PC-3 (cell line): ENCODE data around the gene RTN4RL1. TPM values are rescaled to one million over a fixed set of nuclear protein-coding genes. Genes with fewer than 3 reads are reported as not detected.
A peak's percentile ranks its signal among the peaks of the same experiment; 100 is the strongest.

Experiments used
- ATAC-seq: fragments of 200-7000 bp; cut with Tn5 transposase; 2 replicates; pipeline ENCODE4 v1.9.1; 2020; ENCODE audit warnings: mild to moderate bottlenecking, moderate library complexity
- BruUV-seq: library from RNA; stranded (reverse); fragments of 400-500 nt; replicated peaks from 2 replicates; lab custom pipeline; 2021; lab: Mats Ljungman, UMichigan
- CTCF ChIA-PET: fragments of 300-600 bp; sonication (Branson Sonifier 250); formaldehyde crosslinking; loops from one replicate; lab custom pipeline; 2022; ENCODE audit warnings: antibody characterized with exemption; lab: Charles Lee
- POLR2A ChIA-PET: fragments of 300-600 bp; sonication (Branson Sonifier 250); formaldehyde crosslinking; loops from one replicate; lab custom pipeline; 2022; ENCODE audit warnings: antibody characterized with exemption; ENCODE audit not compliant: unreplicated experiment; lab: Charles Lee
- DNase-seq: peaks from one replicate; pipeline ENCODE4 v3.0.0-alpha.2; 2015
- H2AFZ ChIP-seq: fragments of 300-600 bp; sonication (generic); 2 replicates; pipeline ENCODE4 v1.6.0; 2016; ENCODE audit warnings: antibody characterized with exemption, low read length
- H3F3A ChIP-seq: fragments of 300-600 bp; sonication (generic); one replicate; pipeline ENCODE4 v1.6.0; 2017; ENCODE audit warnings: antibody characterized with exemption, low read length, control low read depth, mild to moderate bottlenecking; ENCODE audit not compliant: unreplicated experiment
- H3K27ac ChIP-seq: fragments of 300-600 bp; sonication (generic); 2 replicates; pipeline ENCODE4 v1.5.1; 2016; ENCODE audit warnings: mild to moderate bottlenecking, low read length
- H3K27me3 ChIP-seq: fragments of 300-600 bp; sonication (generic); 2 replicates; pipeline ENCODE4 v1.6.1; 2016; ENCODE audit warnings: low read length, mixed read lengths
- H3K36me3 ChIP-seq: fragments of 300-600 bp; sonication (generic); 2 replicates; pipeline ENCODE4 v1.6.1; 2016; ENCODE audit warnings: low read depth, mixed run types, low read length, mixed read lengths
- H3K4me1 ChIP-seq: fragments of 300-600 bp; sonication (generic); 2 replicates; pipeline ENCODE4 v1.5.1; 2016; ENCODE audit warnings: low read length; ENCODE audit not compliant: insufficient read depth
- H3K4me2 ChIP-seq: fragments of 300-600 bp; sonication (generic); 2 replicates; pipeline ENCODE4 v1.6.0; 2016; ENCODE audit warnings: low read length
- H3K4me3 ChIP-seq: fragments of 300-600 bp; sonication (generic); 2 replicates; pipeline ENCODE4 v1.5.1; 2016; ENCODE audit warnings: mild to moderate bottlenecking, low read length, mixed read lengths
- H3K79me2 ChIP-seq: fragments of 300-600 bp; sonication (generic); 2 replicates; pipeline ENCODE4 v1.6.1; 2017; ENCODE audit warnings: low read length, mixed read lengths
- H3K9ac ChIP-seq: fragments of 300-600 bp; sonication (generic); 2 replicates; pipeline ENCODE4 v1.6.0; 2016; ENCODE audit warnings: mild to moderate bottlenecking, low read length
- H3K9me2 ChIP-seq: fragments of 300-600 bp; sonication (generic); replicated peaks from 2 replicates; pipeline ENCODE4 v1.6.1; 2016; ENCODE audit warnings: mixed run types, low read length, mixed read lengths
- H3K9me3 ChIP-seq: fragments of 300-600 bp; sonication (generic); 2 replicates; pipeline ENCODE4 v1.6.1; 2016; ENCODE audit warnings: low read length, mixed read lengths
- H4K20me1 ChIP-seq: fragments of 300-600 bp; sonication (generic); 2 replicates; pipeline ENCODE4 v1.6.1; 2016; ENCODE audit warnings: low read length, mixed read lengths
- EZH2 ChIP-seq: fragments of 300-600 bp; sonication (generic); IDR thresholded peaks from one replicate; pipeline ENCODE4 v1.6.1; 2017; ENCODE audit warnings: antibody characterized with exemption, mild to moderate bottlenecking, low read length; ENCODE audit not compliant: unreplicated experiment
- EZH2phosphoT487 ChIP-seq: fragments of 300-600 bp; sonication (generic); IDR thresholded peaks from 2 replicates; pipeline ENCODE4 v1.6.1; 2018; ENCODE audit warnings: mild to moderate bottlenecking, antibody characterized with exemption, low read length, borderline replicate concordance
- intact Hi-C: fragments of 100-400 bp; cut with micrococcal nuclease; formaldehyde crosslinking; loops from 2 replicates; pipeline ENCODE4 v1.9.0; 2023
- total RNA-seq: library from RNA; depleted of rRNA; stranded (reverse); fragments of >200 nt; gene quantifications from 2 replicates; pipeline ENCODE4 v1.2.3, GENCODE V29; 2014
- TF ChIP-seq, protein P1 (sequence below): fragments of 300-600 bp; sonication (generic); conservative IDR thresholded peaks from 2 replicates; pipeline ENCODE4 v1.5.1; 2017; ENCODE audit warnings: antibody characterized with exemption, low read depth, mild to moderate bottlenecking, low read length

Gene RTN4RL1
- total RNA-seq, 1 experiment from 2014 or later = 6.9 TPM

- BruUV-seq = no TSS peak
- CTCF ChIA-PET = no interaction called here
These were observed 16.6 kb downstream of the RTN4RL1 start for GRCh38 chr17:2008332-2009126.

GRCh38 chr17:2004435-2004952, 20.6 kb downstream of the RTN4RL1 start:
- Histone ChIP-seq H3K4me3 (no peak overlapping the region), H3K27ac (no peak overlapping the region), H3K36me3 (no peaks in the 10 kb centered on the region), H3K27me3 (no peaks in the 10 kb centered on the region), H3K4me2 (no peak overlapping the region), H3K79me2 (0 out of 2 replicates have a peak, but pooled peaks cover 1% of the 10 kb centered on the region), H3K9me3 (no peaks in the 10 kb centered on the region), H3F3A (no peaks in the 10 kb centered on the region), H3K9me2 (no peaks in the 10 kb centered on the region), H3K9ac (no peak overlapping the region), H4K20me1 (no peaks in the 10 kb centered on the region), H2AFZ (no peak overlapping the region), H3K4me1 (peaks cover 6% of the 10 kb centered on the region)
- CTCF ChIA-PET = no interaction called here
- BruUV-seq = no TSS peak
- no peak for DNase-seq
- POLR2A ChIA-PET = no interaction called here
- no peak for TF ChIP-seq EZH2phosphoT487
- no peak for TF ChIP-seq EZH2
- TF ChIP-seq, protein P1, sequence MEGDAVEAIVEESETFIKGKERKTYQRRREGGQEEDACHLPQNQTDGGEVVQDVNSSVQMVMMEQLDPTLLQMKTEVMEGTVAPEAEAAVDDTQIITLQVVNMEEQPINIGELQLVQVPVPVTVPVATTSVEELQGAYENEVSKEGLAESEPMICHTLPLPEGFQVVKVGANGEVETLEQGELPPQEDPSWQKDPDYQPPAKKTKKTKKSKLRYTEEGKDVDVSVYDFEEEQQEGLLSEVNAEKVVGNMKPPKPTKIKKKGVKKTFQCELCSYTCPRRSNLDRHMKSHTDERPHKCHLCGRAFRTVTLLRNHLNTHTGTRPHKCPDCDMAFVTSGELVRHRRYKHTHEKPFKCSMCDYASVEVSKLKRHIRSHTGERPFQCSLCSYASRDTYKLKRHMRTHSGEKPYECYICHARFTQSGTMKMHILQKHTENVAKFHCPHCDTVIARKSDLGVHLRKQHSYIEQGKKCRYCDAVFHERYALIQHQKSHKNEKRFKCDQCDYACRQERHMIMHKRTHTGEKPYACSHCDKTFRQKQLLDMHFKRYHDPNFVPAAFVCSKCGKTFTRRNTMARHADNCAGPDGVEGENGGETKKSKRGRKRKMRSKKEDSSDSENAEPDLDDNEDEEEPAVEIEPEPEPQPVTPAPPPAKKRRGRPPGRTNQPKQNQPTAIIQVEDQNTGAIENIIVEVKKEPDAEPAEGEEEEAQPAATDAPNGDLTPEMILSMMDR = no peak
- intact Hi-C loops = no loop called here
- ATAC-seq = no peak

More at GRCh38 chr17:2008332-2009126, 16.6 kb downstream of the RTN4RL1 start:
- Histone ChIP-seq H3K27ac (no peak overlapping the region), H3K27me3 (no peaks in the 10 kb centered on the region), H2AFZ (no peak overlapping the region), H3K9me2 (no peaks in the 10 kb centered on the region), H3K4me2 (no peak overlapping the region), H3F3A (no peaks in the 10 kb centered on the region), H3K36me3 (no peaks in the 10 kb centered on the region), H3K79me2 (0 out of 2 replicates have a peak, but pooled peaks cover 9% of the 10 kb centered on the region), H3K9me3 (no peaks in the 10 kb centered on the region), H3K4me1 (peaks cover 26% of the 10 kb centered on the region), H3K4me3 (no peak overlapping the region), H3K9ac (no peak overlapping the region), H4K20me1 (no peaks in the 10 kb centered on the region)
- ATAC-seq (peak; percentile 16; the same call in 1 of the 2 replicates), DNase-seq (peak; percentile 41)
- POLR2A ChIA-PET = no interaction called here
- intact Hi-C loops = no loop called here
- TF ChIP-seq, protein P1 = no peak
- no peak for TF ChIP-seq EZH2
- TF ChIP-seq EZH2phosphoT487 = no peak

- Histone ChIP-seq H3K4me2 (no peak overlapping the region), H3K9me3 (no peaks in the 10 kb centered on the region), H3K9me2 (no peaks in the 10 kb centered on the region), H3K36me3 (no peaks in the 10 kb centered on the region), H4K20me1 (no peaks in the 10 kb centered on the region), H3K4me3 (no peak overlapping the region), H3F3A (no peaks in the 10 kb centered on the region), H3K4me1 (peaks cover under 1% of the 10 kb centered on the region), H3K79me2 (no peaks in the 10 kb centered on the region), H3K27me3 (no peaks in the 10 kb centered on the region), H2AFZ (no peak overlapping the region), H3K9ac (no peak overlapping the region), H3K27ac (no peak overlapping the region)
- BruUV-seq = no TSS peak
- ATAC-seq (no peak), DNase-seq (no peak)
- intact Hi-C loops = no loop called here
- ChIA-PET POLR2A (no interaction called here), CTCF (no interaction called here)
- TF ChIP-seq, protein P1 = no peak
- TF ChIP-seq EZH2phosphoT487 (no peak), EZH2 (no peak)
These were observed 21.6 kb downstream of the RTN4RL1 start for GRCh38 chr17:2003525-2003924.
